Gastrocnemius medialis (tissue), 4 donors: ENCODE data around the gene ALK.

Experiments
- POLR2A ChIP-seq, 2 donors: fragments of 450-650 bp; IDR thresholded peaks; one replicate each; pipeline ENCODE4 v1.6.1; 2017; ENCODE audit warnings: antibody characterized with exemption in 2 of 2, mild to moderate bottlenecking in 2 of 2, moderate library complexity in 2 of 2
- TF ChIP-seq, protein P1 (sequence below), 5 experiments: fragments of 450-650 bp in 3 of 5; fragments of 200-600 bp in 2 of 5; sonication (generic) in 2 of 5; IDR thresholded peaks in 4 of 5; conservative IDR thresholded peaks in 1 of 5; 1 replicate in 4 of 5; 2 replicates in 1 of 5; pipeline ENCODE4 v1.5.1; 2016 to 2019; ENCODE audit warnings: antibody characterized with exemption in 5 of 5, mild to moderate bottlenecking in 3 of 5, moderate library complexity in 3 of 5

GRCh38 chr2:29606104-29607037 lies 315.0 kb downstream of the ALK start:
- TF ChIP-seq, protein P1, sequence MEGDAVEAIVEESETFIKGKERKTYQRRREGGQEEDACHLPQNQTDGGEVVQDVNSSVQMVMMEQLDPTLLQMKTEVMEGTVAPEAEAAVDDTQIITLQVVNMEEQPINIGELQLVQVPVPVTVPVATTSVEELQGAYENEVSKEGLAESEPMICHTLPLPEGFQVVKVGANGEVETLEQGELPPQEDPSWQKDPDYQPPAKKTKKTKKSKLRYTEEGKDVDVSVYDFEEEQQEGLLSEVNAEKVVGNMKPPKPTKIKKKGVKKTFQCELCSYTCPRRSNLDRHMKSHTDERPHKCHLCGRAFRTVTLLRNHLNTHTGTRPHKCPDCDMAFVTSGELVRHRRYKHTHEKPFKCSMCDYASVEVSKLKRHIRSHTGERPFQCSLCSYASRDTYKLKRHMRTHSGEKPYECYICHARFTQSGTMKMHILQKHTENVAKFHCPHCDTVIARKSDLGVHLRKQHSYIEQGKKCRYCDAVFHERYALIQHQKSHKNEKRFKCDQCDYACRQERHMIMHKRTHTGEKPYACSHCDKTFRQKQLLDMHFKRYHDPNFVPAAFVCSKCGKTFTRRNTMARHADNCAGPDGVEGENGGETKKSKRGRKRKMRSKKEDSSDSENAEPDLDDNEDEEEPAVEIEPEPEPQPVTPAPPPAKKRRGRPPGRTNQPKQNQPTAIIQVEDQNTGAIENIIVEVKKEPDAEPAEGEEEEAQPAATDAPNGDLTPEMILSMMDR (IDR thresholded peaks at IDR 0.05 in 4 of 5, conservative IDR thresholded peaks at IDR 0.05 in 1 of 5), result no peak
- TF ChIP-seq POLR2A (IDR thresholded peaks at IDR 0.05), result no peak
